ENCODE results near the gene WASF3.

WASF3 gene

GRCh38 chr13:26663791-26664190 lies 106.3 kb downstream of the WASF3 start:
- Histone ChIP-seq H3K9ac (ENCODE audit: insufficient read length, low read depth) (no peak overlapping the region), H3K9me3 (ENCODE audit: insufficient read depth, low read length) (no peaks in the 10 kb centered on the region), H3K36me3 (ENCODE audit: insufficient read depth, insufficient read length, low read length) (no peaks in the 10 kb centered on the region), H3K27me3 (ENCODE audit: insufficient read depth, insufficient read length) (no peaks in the 10 kb centered on the region), H3K4me1 (ENCODE audit: insufficient read depth, insufficient read length) (peaks cover 2% of the 10 kb centered on the region), H3K4me3 (ENCODE audit: insufficient read length, low read depth) (no peak overlapping the region)
- no peak for TF ChIP-seq SUZ12 (IDR thresholded peaks at IDR 0.05; ENCODE audit: extremely low read depth, insufficient read depth, insufficient read length)
- no peak for TF ChIP-seq YY1 (IDR thresholded peaks at IDR 0.05; ENCODE audit: insufficient read depth, insufficient read length)
- TF ChIP-seq ZNF274 (IDR thresholded peaks at IDR 0.05; ENCODE audit: low read depth, low read length) = no peak
- DNase-seq (ENCODE audit: low read depth, low spot score) = no peak

DNA sequence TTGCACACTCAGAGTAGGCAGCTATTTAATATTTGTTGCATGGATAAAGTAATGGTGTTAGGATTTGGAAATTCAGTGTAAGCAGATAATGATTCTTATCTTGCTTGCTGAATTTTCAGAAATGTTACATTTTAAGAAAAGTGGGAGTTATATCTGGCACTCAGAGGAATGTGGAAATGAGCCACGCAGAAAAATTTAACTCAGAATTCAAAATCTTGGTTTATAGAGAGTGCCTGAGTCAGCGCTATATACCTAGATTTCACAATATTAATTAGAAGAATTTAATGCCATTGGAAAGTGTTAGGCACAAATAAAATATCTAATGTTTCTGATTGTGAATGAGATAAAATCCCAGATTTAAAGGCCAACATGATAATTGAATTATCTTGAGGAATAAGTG lies 106.8 kb downstream of the WASF3 start:
- Histone ChIP-seq H3K27me3 (ENCODE audit: insufficient read depth, insufficient read length) (no peaks in the 10 kb centered on the region), H3K4me3 (ENCODE audit: insufficient read length, low read depth) (no peak overlapping the region), H3K4me1 (ENCODE audit: insufficient read depth, insufficient read length) (peaks cover 2% of the 10 kb centered on the region), H3K36me3 (ENCODE audit: insufficient read depth, insufficient read length, low read length) (no peaks in the 10 kb centered on the region), H3K9me3 (ENCODE audit: insufficient read depth, low read length) (no peaks in the 10 kb centered on the region), H3K9ac (ENCODE audit: insufficient read length, low read depth) (no peak overlapping the region)
- no peak for DNase-seq (ENCODE audit: low read depth, low spot score)
- TF ChIP-seq SUZ12 (IDR thresholded peaks at IDR 0.05; ENCODE audit: extremely low read depth, insufficient read depth, insufficient read length) = no peak
- TF ChIP-seq ZNF274 (IDR thresholded peaks at IDR 0.05; ENCODE audit: low read depth, low read length) = no peak
- TF ChIP-seq YY1 (IDR thresholded peaks at IDR 0.05; ENCODE audit: insufficient read depth, insufficient read length) = no peak

- no peaks in the 10 kb centered on the region for H3K36me3 ChIP-seq (ENCODE audit: insufficient read depth, insufficient read length, low read length)
- H3K9ac ChIP-seq (ENCODE audit: insufficient read length, low read depth) = no peak overlapping the region
- H3K9me3 ChIP-seq (ENCODE audit: insufficient read depth, low read length) = no peaks in the 10 kb centered on the region
- H3K27me3 ChIP-seq (ENCODE audit: insufficient read depth, insufficient read length) = no peaks in the 10 kb centered on the region
- TF ChIP-seq ZNF274 (IDR thresholded peaks at IDR 0.05; ENCODE audit: low read depth, low read length) = no peak
- no peak for TF ChIP-seq YY1 (IDR thresholded peaks at IDR 0.05; ENCODE audit: insufficient read depth, insufficient read length)
- no peak for TF ChIP-seq SUZ12 (IDR thresholded peaks at IDR 0.05; ENCODE audit: extremely low read depth, insufficient read depth, insufficient read length)
- no peak overlapping the region for H3K4me3 ChIP-seq (ENCODE audit: insufficient read length, low read depth)
- no peak for DNase-seq (ENCODE audit: low read depth, low spot score)
- peaks cover 2% of the 10 kb centered on the region for H3K4me1 ChIP-seq (ENCODE audit: insufficient read depth, insufficient read length)
Observed at GRCh38 chr13:26664876-26665275, 107.4 kb downstream of the WASF3 start.

GRCh38 chr13:26668357-26669146 lies 111.1 kb downstream of the WASF3 start:
- no peaks in the 10 kb centered on the region for H3K36me3 ChIP-seq (ENCODE audit: insufficient read depth, insufficient read length, low read length)
- DNase-seq (ENCODE audit: low read depth, low spot score) = no peak
- no peak overlapping the region for H3K9ac ChIP-seq (ENCODE audit: insufficient read length, low read depth)
- H3K9me3 ChIP-seq (ENCODE audit: insufficient read depth, low read length) = no peaks in the 10 kb centered on the region
- TF ChIP-seq YY1 (IDR thresholded peaks at IDR 0.05; ENCODE audit: insufficient read depth, insufficient read length) (no peak), ZNF274 (IDR thresholded peaks at IDR 0.05; ENCODE audit: low read depth, low read length) (no peak), SUZ12 (IDR thresholded peaks at IDR 0.05; ENCODE audit: extremely low read depth, insufficient read depth, insufficient read length) (no peak)
- no peaks in the 10 kb centered on the region for H3K27me3 ChIP-seq (ENCODE audit: insufficient read depth, insufficient read length)
- H3K4me3 ChIP-seq (ENCODE audit: insufficient read length, low read depth) = no peak overlapping the region
- no peaks in the 10 kb centered on the region for H3K4me1 ChIP-seq (ENCODE audit: insufficient read depth, insufficient read length)

DNA sequence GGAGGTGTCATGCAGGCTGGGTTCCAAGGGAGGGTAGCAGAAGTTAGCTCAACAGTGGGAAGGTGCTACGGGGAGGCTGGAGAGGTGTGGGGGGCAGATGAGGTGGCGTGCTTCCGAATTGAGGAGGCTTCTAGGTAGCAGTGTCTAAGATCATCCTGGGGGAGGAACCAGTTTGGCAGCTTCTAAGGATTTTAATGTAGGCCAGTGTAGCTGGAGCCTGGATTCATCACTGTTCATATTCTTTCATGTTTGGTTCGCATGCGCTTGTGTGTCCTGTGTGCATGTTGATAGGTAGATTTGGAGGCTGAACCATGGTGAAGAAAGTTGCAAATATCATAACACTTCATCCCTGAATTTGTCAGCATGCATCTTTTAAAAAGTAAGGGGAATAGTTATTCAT lies 116.4 kb downstream of the WASF3 start:
- H3K4me1 ChIP-seq (ENCODE audit: insufficient read depth, insufficient read length) = no peaks in the 10 kb centered on the region
- no peak overlapping the region for H3K9ac ChIP-seq (ENCODE audit: insufficient read length, low read depth)
- no peak overlapping the region for H3K4me3 ChIP-seq (ENCODE audit: insufficient read length, low read depth)
- TF ChIP-seq SUZ12 (IDR thresholded peaks at IDR 0.05; ENCODE audit: extremely low read depth, insufficient read depth, insufficient read length) (no peak), YY1 (IDR thresholded peaks at IDR 0.05; ENCODE audit: insufficient read depth, insufficient read length) (no peak), ZNF274 (IDR thresholded peaks at IDR 0.05; ENCODE audit: low read depth, low read length) (no peak)
- H3K36me3 ChIP-seq (ENCODE audit: insufficient read depth, insufficient read length, low read length) = no peaks in the 10 kb centered on the region
- H3K27me3 ChIP-seq (ENCODE audit: insufficient read depth, insufficient read length) = no peaks in the 10 kb centered on the region
- DNase-seq (ENCODE audit: low read depth, low spot score) = no peak
- H3K9me3 ChIP-seq (ENCODE audit: insufficient read depth, low read length) = no peaks in the 10 kb centered on the region

GRCh38 chr13:26677156-26677555 lies 119.7 kb downstream of the WASF3 start:
- no peaks in the 10 kb centered on the region for H3K4me1 ChIP-seq (ENCODE audit: insufficient read depth, insufficient read length)
- H3K27me3 ChIP-seq (ENCODE audit: insufficient read depth, insufficient read length) = no peaks in the 10 kb centered on the region
- H3K36me3 ChIP-seq (ENCODE audit: insufficient read depth, insufficient read length, low read length) = peaks cover 11% of the 10 kb centered on the region
- no peak for TF ChIP-seq SUZ12 (IDR thresholded peaks at IDR 0.05; ENCODE audit: extremely low read depth, insufficient read depth, insufficient read length)
- no peak for TF ChIP-seq YY1 (IDR thresholded peaks at IDR 0.05; ENCODE audit: insufficient read depth, insufficient read length)
- TF ChIP-seq ZNF274 (IDR thresholded peaks at IDR 0.05; ENCODE audit: low read depth, low read length) = no peak
- no peak for DNase-seq (ENCODE audit: low read depth, low spot score)
- H3K9ac ChIP-seq (ENCODE audit: insufficient read length, low read depth) = no peak overlapping the region
- H3K4me3 ChIP-seq (ENCODE audit: insufficient read length, low read depth) = no peak overlapping the region
- H3K9me3 ChIP-seq (ENCODE audit: insufficient read depth, low read length) = no peaks in the 10 kb centered on the region

GRCh38 chr13:26678330-26678729 lies 120.8 kb downstream of the WASF3 start:
- DNase-seq (ENCODE audit: low read depth, low spot score) = no peak
- H3K9me3 ChIP-seq (ENCODE audit: insufficient read depth, low read length) = no peaks in the 10 kb centered on the region
- TF ChIP-seq YY1 (IDR thresholded peaks at IDR 0.05; ENCODE audit: insufficient read depth, insufficient read length) = no peak
- no peak for TF ChIP-seq SUZ12 (IDR thresholded peaks at IDR 0.05; ENCODE audit: extremely low read depth, insufficient read depth, insufficient read length)
- TF ChIP-seq ZNF274 (IDR thresholded peaks at IDR 0.05; ENCODE audit: low read depth, low read length) = no peak
- H3K27me3 ChIP-seq (ENCODE audit: insufficient read depth, insufficient read length) = no peaks in the 10 kb centered on the region
- no peak overlapping the region for H3K4me3 ChIP-seq (ENCODE audit: insufficient read length, low read depth)
- H3K9ac ChIP-seq (ENCODE audit: insufficient read length, low read depth) = no peak overlapping the region
- peaks cover 17% of the 10 kb centered on the region for H3K36me3 ChIP-seq (ENCODE audit: insufficient read depth, insufficient read length, low read length)
- no peaks in the 10 kb centered on the region for H3K4me1 ChIP-seq (ENCODE audit: insufficient read depth, insufficient read length)
